BLaER1 treated with 17β-estradiol and CSF1 and Interleukin-3, amounts not matched to agents 10 nM and 100 nM (cell line): ENCODE measurements around the gene DOCK1.

Experiments
- H3K27ac ChIP-seq, 11 experiments: shearing (Covaris generic); formaldehyde crosslinking; 2 replicates each; pipeline ENCODE4 v1.8.1; 2022
- H3K27me3 ChIP-seq, 11 experiments: shearing (Covaris generic); formaldehyde crosslinking; 2 replicates each; pipeline ENCODE4 v1.8.1; 2022
- H3K36me3 ChIP-seq, 11 experiments: shearing (Covaris generic); formaldehyde crosslinking; 2 replicates each; pipeline ENCODE4 v1.8.1; 2022
- H3K4me1 ChIP-seq, 10 experiments: shearing (Covaris generic); formaldehyde crosslinking; 2 replicates each; pipeline ENCODE4 v1.8.1; 2022
- H3K4me2 ChIP-seq, 11 experiments: shearing (Covaris generic); formaldehyde crosslinking; 2 replicates each; pipeline ENCODE4 v1.8.1; 2022
- H3K4me3 ChIP-seq, 10 experiments: shearing (Covaris generic); formaldehyde crosslinking; 2 replicates each; pipeline ENCODE4 v1.8.1; 2022
- H3K9ac ChIP-seq, 11 experiments: shearing (Covaris generic); formaldehyde crosslinking; 2 replicates each; pipeline ENCODE4 v1.8.1; 2022
- H3K9me3 ChIP-seq, 11 experiments: shearing (Covaris generic); formaldehyde crosslinking; replicated peaks in 1 of 11; 2 replicates each; pipeline ENCODE4 v1.8.1; 2022
- H4K20me1 ChIP-seq, 11 experiments: shearing (Covaris generic); formaldehyde crosslinking; 2 replicates each; pipeline ENCODE4 v1.8.1; 2022
- Cebpa-rat ChIP-seq, 11 experiments: shearing (Covaris generic); IDR thresholded peaks; 2 replicates each; pipeline ENCODE4 v1.8.1; 2022

The DOCK1 gene

DNA sequence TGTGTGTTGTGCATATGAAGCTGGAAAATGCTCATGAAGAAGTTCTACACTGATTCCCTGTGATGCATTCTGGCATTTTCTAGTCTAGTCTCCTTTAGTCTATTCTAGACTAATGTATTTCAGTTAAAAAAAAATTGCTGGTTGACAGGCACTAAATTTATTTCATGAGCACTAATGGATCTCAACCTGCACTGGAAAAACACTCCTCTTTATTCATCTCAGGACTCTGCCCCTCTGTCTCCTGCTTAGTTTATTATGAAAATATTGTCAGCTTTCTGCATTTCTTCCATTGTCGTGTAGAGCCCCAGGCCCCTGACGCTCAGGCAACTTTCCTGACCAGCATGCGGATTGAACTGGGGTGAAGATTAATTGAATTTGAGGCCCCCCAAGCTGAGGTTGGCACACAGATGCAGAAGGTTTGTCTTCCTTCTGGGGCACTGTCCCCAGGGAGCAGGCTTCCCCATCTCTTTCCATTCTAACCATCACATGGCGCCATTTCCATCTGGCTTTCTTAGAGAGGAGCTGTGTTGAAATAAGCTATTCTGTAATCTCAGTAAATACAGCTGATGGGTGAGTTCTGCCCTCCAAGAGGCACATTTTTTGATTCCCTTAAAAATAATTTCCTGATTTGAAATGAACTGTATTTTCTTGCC, 162.4 kb downstream of the DOCK1 start:
- Histone ChIP-seq H4K20me1 (no peaks in the 10 kb centered on the region), H3K36me3 (no peaks in the 10 kb centered on the region), H3K4me3 (no peak overlapping the region), H3K9ac (no peak overlapping the region), H3K27me3 (no peaks in the 10 kb centered on the region), H3K4me1 (peaks cover 0 to 42% (median 19%) of the 10 kb centered on the region in 10 experiments; a peak in 12 of 20 replicates), H3K27ac (no peak overlapping the region), H3K4me2 (peak overlapping the region in 1 of 11 experiments; percentile 57; a peak in 1 of 22 replicates), H3K9me3 (no peaks in the 10 kb centered on the region; a peak in 1 of 22 replicates)
- TF ChIP-seq Cebpa-rat (IDR thresholded peaks at IDR 0.05) = no peak

DNA sequence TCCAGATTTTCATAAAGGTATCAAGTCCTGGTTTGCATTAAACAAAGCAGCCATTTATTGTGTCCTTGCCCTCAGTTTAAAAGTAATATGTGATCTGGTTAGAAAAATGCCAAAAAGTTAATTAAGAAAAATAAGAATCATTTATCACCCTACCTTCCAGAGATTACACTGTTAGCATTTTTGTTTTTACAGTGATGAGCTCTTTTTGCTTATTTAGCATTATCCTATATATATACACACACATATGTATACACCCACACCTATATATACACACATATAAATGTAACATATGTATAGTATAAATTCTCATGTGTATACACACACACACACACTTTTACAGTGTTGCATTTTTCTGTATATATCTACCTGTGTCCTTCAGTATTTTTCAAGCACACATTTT, 163.3 kb downstream of the DOCK1 start:
- Histone ChIP-seq H3K9ac (no peak overlapping the region), H3K4me3 (no peak overlapping the region), H3K36me3 (no peaks in the 10 kb centered on the region), H3K27ac (no peak overlapping the region), H4K20me1 (no peaks in the 10 kb centered on the region), H3K4me2 (no peak overlapping the region), H3K27me3 (no peaks in the 10 kb centered on the region), H3K9me3 (no peaks in the 10 kb centered on the region; a peak in 1 of 22 replicates), H3K4me1 (peaks cover 0 to 34% (median 18%) of the 10 kb centered on the region in 10 experiments; a peak in 12 of 20 replicates)
- TF ChIP-seq Cebpa-rat (IDR thresholded peaks at IDR 0.05) = no peak

DNA sequence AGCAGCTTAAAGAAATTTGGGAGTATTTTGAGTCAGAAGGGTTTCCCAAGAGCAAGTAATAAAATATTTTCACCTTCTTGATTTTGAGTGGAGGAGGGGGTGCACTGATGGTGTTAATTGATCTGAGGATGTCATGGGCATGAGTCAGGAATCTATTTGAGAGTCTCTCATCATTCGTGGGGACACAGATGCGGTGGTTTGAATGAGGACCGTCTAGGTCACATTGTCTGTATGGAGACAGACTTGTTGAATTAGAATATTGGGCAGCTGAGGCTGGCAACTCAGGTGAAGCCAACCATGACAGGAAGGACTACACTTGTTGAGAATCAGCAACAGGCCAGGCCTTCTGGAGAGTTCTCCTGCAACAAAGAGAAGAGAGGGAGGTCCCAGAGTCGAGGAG, 164.2 kb downstream of the DOCK1 start:
- Histone ChIP-seq H3K4me2 (no peak overlapping the region), H3K4me3 (no peak overlapping the region), H3K27me3 (no peaks in the 10 kb centered on the region), H3K4me1 (peaks cover 0 to 24% (median 12%) of the 10 kb centered on the region in 10 experiments; a peak in 11 of 20 replicates), H3K9ac (no peak overlapping the region), H3K27ac (no peak overlapping the region), H3K36me3 (no peaks in the 10 kb centered on the region), H4K20me1 (no peaks in the 10 kb centered on the region), H3K9me3 (no peaks in the 10 kb centered on the region; a peak in 1 of 22 replicates)
- TF ChIP-seq Cebpa-rat (IDR thresholded peaks at IDR 0.05) = no peak

DNA sequence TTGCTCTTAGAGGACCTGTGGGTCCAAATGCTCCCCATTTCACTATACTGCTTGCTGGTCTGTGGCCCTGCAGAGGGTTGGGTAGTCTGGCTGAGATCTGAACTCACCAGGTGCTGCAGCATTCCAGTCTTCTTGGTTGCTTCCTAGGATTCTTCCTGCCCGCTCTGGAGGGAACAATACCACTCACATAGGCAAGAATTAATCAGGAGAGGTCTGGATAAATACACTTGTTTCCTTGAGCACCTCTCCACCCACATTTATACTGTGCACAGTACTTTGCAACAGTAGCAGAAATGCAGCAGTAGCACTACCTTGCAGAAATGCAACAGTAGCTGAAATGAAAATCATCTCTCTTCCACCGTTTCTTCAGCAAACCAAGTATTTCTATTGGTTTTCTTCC, 165.9 kb downstream of the DOCK1 start:
- Histone ChIP-seq H3K9ac (no peak overlapping the region), H3K9me3 (peaks cover 0 to 9% (median 4%) of the 10 kb centered on the region in 11 experiments; a peak in 4 of 22 replicates), H3K4me1 (peaks cover 0 to 15% (median 7%) of the 10 kb centered on the region in 10 experiments; a peak in 11 of 20 replicates), H3K27me3 (no peaks in the 10 kb centered on the region), H3K27ac (no peak overlapping the region), H3K36me3 (no peaks in the 10 kb centered on the region), H3K4me2 (no peak overlapping the region), H4K20me1 (no peaks in the 10 kb centered on the region), H3K4me3 (no peak overlapping the region)
- no peak for TF ChIP-seq Cebpa-rat (IDR thresholded peaks at IDR 0.05)

DNA sequence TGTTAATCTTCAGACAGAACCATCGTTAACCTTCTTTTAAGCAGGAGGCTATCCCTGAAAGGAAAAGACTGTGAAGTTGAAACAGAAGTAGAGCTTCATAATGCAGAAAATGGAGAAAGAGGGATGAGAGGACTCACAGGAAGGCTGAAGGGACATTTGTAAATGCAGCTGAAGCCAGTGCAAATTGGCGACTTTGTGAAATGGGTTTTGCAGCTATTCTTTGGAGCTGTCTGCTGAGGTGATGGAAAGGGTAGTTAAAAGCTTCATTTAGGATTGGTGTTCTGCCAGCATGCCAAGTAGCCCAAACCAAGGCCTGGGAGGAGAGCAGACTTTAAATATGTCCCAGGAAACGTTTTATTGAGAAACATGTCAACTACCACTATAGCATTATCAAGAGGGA, 168.4 kb downstream of the DOCK1 start:
- H3K4me2 ChIP-seq = no peak overlapping the region
- H3K36me3 ChIP-seq = no peaks in the 10 kb centered on the region
- no peak overlapping the region for H3K27ac ChIP-seq
- peaks cover 0 to 9% (median 4%) of the 10 kb centered on the region in 11 experiments; a peak in 5 of 22 replicates for H3K9me3 ChIP-seq
- H3K27me3 ChIP-seq = no peaks in the 10 kb centered on the region
- no peak for TF ChIP-seq Cebpa-rat (IDR thresholded peaks at IDR 0.05)
- no peaks in the 10 kb centered on the region for H4K20me1 ChIP-seq
- no peak overlapping the region for H3K9ac ChIP-seq
- H3K4me3 ChIP-seq = no peak overlapping the region
- H3K4me1 ChIP-seq = peaks cover 0 to 5% (median 0%) of the 10 kb centered on the region in 10 experiments; a peak in 2 of 20 replicates

DNA sequence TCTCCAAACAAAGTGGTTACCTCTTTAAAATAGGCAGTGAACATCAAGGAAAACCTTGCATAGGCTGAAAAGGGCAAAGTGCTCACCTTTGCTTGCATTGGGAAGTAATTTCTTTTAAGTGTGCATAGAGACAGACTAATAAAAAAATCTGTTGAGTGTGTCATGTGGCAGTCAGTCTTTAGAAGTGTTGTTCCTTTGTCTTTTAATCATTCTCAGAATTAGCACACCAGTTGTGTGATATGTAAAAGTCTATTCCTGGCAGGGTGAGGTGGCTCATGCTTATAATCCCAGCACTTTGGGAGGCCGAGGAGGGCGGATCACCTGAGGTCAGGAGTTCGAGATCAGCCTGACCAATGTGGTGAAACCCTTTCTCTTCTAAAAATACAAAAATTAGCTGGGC, 174.2 kb downstream of the DOCK1 start:
- no peak overlapping the region for H3K27ac ChIP-seq
- H3K27me3 ChIP-seq = no peaks in the 10 kb centered on the region
- H3K4me3 ChIP-seq = no peak overlapping the region
- H3K4me2 ChIP-seq = no peak overlapping the region
- H3K36me3 ChIP-seq = no peaks in the 10 kb centered on the region
- H3K4me1 ChIP-seq = peaks cover 0 to 9% (median 0%) of the 10 kb centered on the region in 10 experiments; a peak in 3 of 20 replicates
- peaks cover 0 to 18% (median 14%) of the 10 kb centered on the region in 11 experiments; a peak in 13 of 22 replicates for H3K9me3 ChIP-seq
- no peak overlapping the region for H3K9ac ChIP-seq
- TF ChIP-seq Cebpa-rat (IDR thresholded peaks at IDR 0.05) = no peak
- no peaks in the 10 kb centered on the region for H4K20me1 ChIP-seq

DNA sequence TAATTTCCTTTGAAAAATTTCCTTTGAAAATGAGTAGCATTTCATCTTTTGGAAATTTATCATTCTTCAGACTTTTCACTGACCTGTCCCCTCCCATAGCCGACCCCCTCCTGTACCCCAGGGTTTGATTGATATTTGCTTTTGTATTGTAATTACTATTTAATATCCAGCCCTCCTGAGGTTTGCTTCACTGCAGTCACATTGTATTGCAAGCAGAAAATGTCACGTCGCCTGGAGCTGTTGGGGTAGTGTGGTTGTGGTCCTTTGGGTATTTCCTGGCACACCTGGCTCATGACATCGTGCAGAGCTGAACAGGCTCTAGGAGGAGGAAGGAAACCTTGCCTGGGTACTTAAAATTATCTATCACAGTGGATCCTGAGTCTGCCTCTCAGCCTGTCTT, 175.1 kb downstream of the DOCK1 start:
- Histone ChIP-seq H3K27me3 (no peaks in the 10 kb centered on the region), H3K4me2 (no peak overlapping the region), H3K36me3 (no peaks in the 10 kb centered on the region), H3K4me3 (no peak overlapping the region), H3K9me3 (peaks cover 0 to 16% (median 12%) of the 10 kb centered on the region in 11 experiments; a peak in 13 of 22 replicates), H3K27ac (no peak overlapping the region), H4K20me1 (no peaks in the 10 kb centered on the region), H3K4me1 (peaks cover 0 to 9% (median 0%) of the 10 kb centered on the region in 10 experiments; a peak in 3 of 20 replicates), H3K9ac (no peak overlapping the region)
- no peak for TF ChIP-seq Cebpa-rat (IDR thresholded peaks at IDR 0.05)

DNA sequence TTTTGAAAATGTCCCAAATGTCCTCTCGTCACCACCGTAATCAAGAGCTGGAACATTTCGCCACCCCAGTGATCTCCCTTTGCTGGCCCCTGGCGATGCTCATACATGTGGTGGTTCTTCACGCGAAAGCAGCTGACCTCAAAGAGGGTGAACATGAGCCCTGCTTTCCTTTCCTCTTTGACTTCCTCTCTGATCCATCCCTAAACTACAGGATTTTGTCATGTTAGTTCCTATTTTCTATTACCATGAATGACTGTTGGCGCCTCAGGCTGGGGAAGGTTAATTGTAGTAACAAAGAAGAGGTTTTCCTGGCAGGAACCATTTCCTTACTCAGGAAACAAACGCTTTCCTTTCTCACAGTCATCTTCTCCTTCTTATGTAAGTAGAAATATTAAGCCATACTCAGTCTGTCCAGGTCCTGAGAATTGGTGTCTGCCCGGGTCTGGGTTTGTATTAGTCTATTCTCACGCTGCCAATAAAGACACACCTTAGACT, 176.7 kb downstream of the DOCK1 start:
- H3K27ac ChIP-seq = no peak overlapping the region
- no peak for TF ChIP-seq Cebpa-rat (IDR thresholded peaks at IDR 0.05)
- H3K4me3 ChIP-seq = no peak overlapping the region
- no peak overlapping the region for H3K9ac ChIP-seq
- H3K9me3 ChIP-seq = peaks cover 0 to 14% (median 10%) of the 10 kb centered on the region in 11 experiments; a peak in 11 of 22 replicates
- no peaks in the 10 kb centered on the region for H3K27me3 ChIP-seq
- H3K36me3 ChIP-seq = no peaks in the 10 kb centered on the region
- 0 out of 22 replicates have a peak overlapping the region, but pooled peaks of 1 of the 11 experiments have one; percentile 17 for H3K4me2 ChIP-seq
- no peaks in the 10 kb centered on the region for H4K20me1 ChIP-seq
- H3K4me1 ChIP-seq = peaks cover 0 to 9% (median 0%) of the 10 kb centered on the region in 10 experiments; a peak in 3 of 20 replicates

DNA sequence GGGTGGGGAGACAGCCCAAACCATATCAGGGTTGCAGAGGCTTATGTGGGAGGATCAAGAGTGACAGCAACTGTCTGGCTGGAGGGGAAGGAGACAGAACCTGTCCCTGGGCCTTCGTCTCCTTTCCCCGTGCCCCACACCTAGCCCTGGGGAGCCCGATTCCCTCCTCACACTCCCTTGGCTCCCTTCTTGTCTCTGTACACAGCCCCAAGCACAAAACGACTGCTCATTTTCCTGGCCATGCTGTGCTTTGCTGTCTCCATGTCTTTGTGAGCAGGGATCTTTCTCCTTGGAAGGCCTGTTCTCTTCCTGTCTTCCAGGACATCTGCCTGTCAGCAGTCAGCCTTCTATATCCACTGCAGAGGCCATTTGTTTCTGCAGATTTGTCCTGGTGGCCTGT, 177.4 kb downstream of the DOCK1 start:
- Histone ChIP-seq H3K27me3 (no peaks in the 10 kb centered on the region), H3K4me3 (no peak overlapping the region), H3K4me1 (peaks cover 0 to 9% (median 0%) of the 10 kb centered on the region in 10 experiments; a peak in 3 of 20 replicates), H3K36me3 (no peaks in the 10 kb centered on the region), H3K9ac (no peak overlapping the region), H3K4me2 (0 out of 22 replicates have a peak overlapping the region, but pooled peaks of 1 of the 11 experiments have one; percentile 17), H3K27ac (no peak overlapping the region), H3K9me3 (peaks cover 0 to 14% (median 10%) of the 10 kb centered on the region in 11 experiments; a peak in 11 of 22 replicates), H4K20me1 (no peaks in the 10 kb centered on the region)
- TF ChIP-seq Cebpa-rat (IDR thresholded peaks at IDR 0.05) = no peak
